ENCODE data around the gene ZDHHC14.
"Not testable (repeated sequence)": the region's sequence is repeated elsewhere in the genome, so short reads cannot be mapped to it uniquely, and the experiment has no call there.

ZDHHC14 gene

GRCh38 chr6:157447735-157448134, 66.7 kb downstream of the ZDHHC14 start:
- DNase-seq, result no peak

GRCh38 chr6:157449610-157450009, 68.6 kb downstream of the ZDHHC14 start:
- DNase-seq, result no peak

- no peak for DNase-seq
Measured at GRCh38 chr6:157450931-157451742, 70.1 kb downstream of the ZDHHC14 start.

GRCh38 chr6:157452096-157452495, 71.1 kb downstream of the ZDHHC14 start:
- DNase-seq, result no peak

- DNase-seq, result no peak
Measured at GRCh38 chr6:157453131-157453530, 72.1 kb downstream of the ZDHHC14 start.

- no peak for DNase-seq
Measured at GRCh38 chr6:157453978-157454377, 73.0 kb downstream of the ZDHHC14 start.

GRCh38 chr6:157454762-157455714, 74.0 kb downstream of the ZDHHC14 start:
- no peak for DNase-seq

GRCh38 chr6:157455731-157456523, 74.9 kb downstream of the ZDHHC14 start:
- no peak for DNase-seq

- DNase-seq, result peak in 1 of 2 experiments; percentile 41
Measured at GRCh38 chr6:157456524-157456829, 75.5 kb downstream of the ZDHHC14 start.

GRCh38 chr6:157457787-157458186, 76.8 kb downstream of the ZDHHC14 start:
- DNase-seq, result no peak

- peak; percentile 69 to 70 for DNase-seq
Measured at GRCh38 chr6:157459327-157459726, 78.3 kb downstream of the ZDHHC14 start.

- no peak for DNase-seq
Measured at GRCh38 chr6:157460182-157460999, 79.4 kb downstream of the ZDHHC14 start.

- peak; percentile 79 to 83 for DNase-seq
Measured at GRCh38 chr6:157461000-157461915, 80.3 kb downstream of the ZDHHC14 start.

- no peak for DNase-seq
Measured at GRCh38 chr6:157462956-157463742, 82.2 kb downstream of the ZDHHC14 start.

GRCh38 chr6:157463743-157464135, 82.7 kb downstream of the ZDHHC14 start:
- not testable (repeated sequence) for DNase-seq

GRCh38 chr6:157464653-157465535, 83.9 kb downstream of the ZDHHC14 start:
- peak in 1 of 2 experiments; percentile 38 for DNase-seq

GRCh38 chr6:157466342-157466648, 85.3 kb downstream of the ZDHHC14 start:
- no peak for DNase-seq

- not testable (repeated sequence) for DNase-seq
Measured at GRCh38 chr6:157467339-157467738, 86.3 kb downstream of the ZDHHC14 start.

GRCh38 chr6:157468054-157468453, 87.1 kb downstream of the ZDHHC14 start:
- DNase-seq, result no peak

All from activated T-cell treated with anti-CD3 and anti-CD28 coated beads, Interleukin-2, amount 50 U/mL, for 48 hours (primary cell).